ENCODE data around the gene PLCB4.

- TF ChIP-seq CTCF (IDR thresholded peaks at IDR 0.05) (no peak), POLR2AphosphoS5 (IDR thresholded peaks at IDR 0.05) (no peak), POLR2A (IDR thresholded peaks at IDR 0.05; ENCODE audit: low read depth) (no peak)
Observed at GRCh38 chr20:9390441-9390840, 321.6 kb downstream of the PLCB4 start.
